Mucosa of descending colon (tissue), 3 donors: ENCODE data around the gene AKR1C2. TPM values are rescaled to one million over a fixed set of nuclear protein-coding genes. Genes with fewer than 3 reads are reported as not detected.
"Not testable (repeated sequence)": the region's sequence is repeated elsewhere in the genome, so short reads cannot be mapped to it uniquely, and the experiment has no call there.

Source experiments
- ATAC-seq: fragments of 200-7000 bp; cut with Tn5 transposase; one replicate; pipeline ENCODE4 v1.9.1; 2020; ENCODE audit warnings: mild to moderate bottlenecking, moderate library complexity
- DNase-seq, 3 donors: peaks; one replicate each; pipeline ENCODE4 v3.0.0-alpha.2; 2020
- H3K36me3 ChIP-seq: fragments of 200-600 bp; one replicate; pipeline ENCODE4 v1.8.0; 2021; ENCODE audit warnings: low read depth, mild to moderate bottlenecking
- H3K4me1 ChIP-seq: fragments of 200-600 bp; one replicate; pipeline ENCODE4 v1.8.0; 2021; ENCODE audit warnings: low read depth, mild to moderate bottlenecking
- H3K4me3 ChIP-seq: fragments of 200-600 bp; one replicate; pipeline ENCODE4 v1.8.0; 2021; ENCODE audit warnings: mild to moderate bottlenecking
- H3K9me3 ChIP-seq: fragments of 200-600 bp; one replicate; pipeline ENCODE4 v1.8.0; 2021; ENCODE audit warnings: mild to moderate bottlenecking
- CTCF ChIP-seq: fragments of 200-600 bp; IDR thresholded peaks from one replicate; pipeline ENCODE4 v1.8.0; 2022; ENCODE audit warnings: antibody characterized with exemption, mild to moderate bottlenecking
- intact Hi-C, 2 donors: fragments of 100-400 bp; cut with DNase I in 1 of 2; cut with micrococcal nuclease in 1 of 2; formaldehyde crosslinking; loops; one replicate each; pipeline versions ENCODE4 v1.11.0 to v1.11.1; 2022; cut with DNase I, micrococcal nuclease
- total RNA-seq, 3 donors: library from RNA; stranded (reverse); fragmentation: NEBNext Ultra II Directional in 2 of 3; extraction: Animal tissue kit (Norgen Biotek cat#: 25700) in 2 of 3; gene quantifications; one replicate each; pipeline versions ENCODE4 v1.2.1 to v1.2.4, GENCODE V29; 2021 to 2023
- donor health status: DM: no; HTN: no; CAD: no; lungs with moderate emphysema.
- donor health status: DM: no; HTN: no; CAD: no.
- donor health status: DM: no; HTN: yes; CAD: no.

Gene AKR1C2
- total RNA-seq, 3 donors from 2014 or later = 19.5 to 39.7 (median 20.0) TPM

- no peak for ATAC-seq
- no peak for TF ChIP-seq CTCF
- intact Hi-C loops = no loop called here
- Histone ChIP-seq H3K4me1 (no peaks in the 10 kb centered on the region), H3K4me3 (no peak overlapping the region), H3K9me3 (no peaks in the 10 kb centered on the region), H3K36me3 (no peaks in the 10 kb centered on the region)
- no peak for DNase-seq
Measured at GRCh38 chr10:4947039-4947634, 56.5 kb downstream of the AKR1C2 start.

- Histone ChIP-seq H3K36me3 (no peaks in the 10 kb centered on the region), H3K9me3 (no peaks in the 10 kb centered on the region), H3K4me1 (no peaks in the 10 kb centered on the region), H3K4me3 (no peak overlapping the region)
- DNase-seq (no peak), ATAC-seq (no peak)
- no peak for TF ChIP-seq CTCF
- intact Hi-C loops = no loop called here
Measured at GRCh38 chr10:4945766-4946717, 57.6 kb downstream of the AKR1C2 start.

DNA sequence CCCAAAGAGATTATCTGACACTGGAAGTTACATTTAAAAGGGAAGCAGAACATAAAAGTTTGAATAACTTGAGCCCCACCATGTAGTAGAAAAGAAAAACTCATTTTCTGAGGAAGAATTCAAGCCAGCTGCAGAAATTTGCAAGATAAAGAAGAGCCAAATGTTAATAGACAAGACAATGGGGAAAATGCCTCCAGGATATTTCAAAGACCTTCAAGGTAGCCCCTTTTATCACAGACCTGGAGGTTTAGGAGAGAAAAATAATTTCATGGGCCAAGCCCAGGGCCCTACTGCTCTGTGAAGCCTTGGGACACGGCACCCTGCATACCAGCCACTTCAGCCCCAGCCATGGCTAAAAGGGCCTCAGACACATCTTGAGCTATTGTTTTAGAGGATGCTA is 58.8 kb downstream of the AKR1C2 start:
- Histone ChIP-seq H3K4me1 (no peaks in the 10 kb centered on the region), H3K36me3 (no peaks in the 10 kb centered on the region), H3K4me3 (no peak overlapping the region), H3K9me3 (no peaks in the 10 kb centered on the region)
- intact Hi-C loops = no loop called here
- no peak for TF ChIP-seq CTCF
- DNase-seq (no peak), ATAC-seq (no peak)

GRCh38 chr10:4943821-4944220 is 59.8 kb downstream of the AKR1C2 start:
- Histone ChIP-seq H3K4me1 (no peaks in the 10 kb centered on the region), H3K36me3 (no peaks in the 10 kb centered on the region), H3K9me3 (no peaks in the 10 kb centered on the region), H3K4me3 (no peak overlapping the region)
- ATAC-seq (no peak), DNase-seq (no peak)
- TF ChIP-seq CTCF = no peak
- intact Hi-C loops = no loop called here

DNA sequence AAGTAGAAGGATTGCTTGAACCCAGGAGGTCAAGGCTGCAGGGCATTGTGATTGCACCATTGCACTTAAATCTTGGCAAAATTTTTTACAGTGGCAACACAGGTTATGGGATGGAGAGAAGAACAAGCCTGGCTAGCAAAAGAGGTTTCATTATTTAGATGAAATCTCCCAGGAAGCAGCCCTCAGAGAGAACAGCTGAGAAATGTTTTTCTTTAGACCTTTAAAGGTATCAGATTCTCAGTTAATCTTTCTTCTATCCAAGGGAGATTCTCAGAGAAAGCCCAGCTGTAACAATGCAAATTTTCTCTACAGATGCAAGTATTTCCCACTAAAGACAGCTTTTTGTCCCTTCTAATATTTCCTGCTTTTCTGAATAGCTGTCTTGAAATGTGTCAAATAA is 60.2 kb downstream of the AKR1C2 start:
- intact Hi-C loops, H3K4me1 ChIP-seq, ATAC-seq, H3K36me3 ChIP-seq, H3K9me3 ChIP-seq, H3K4me3 ChIP-seq, DNase-seq: not testable (repeated sequence)

- H3K4me3 ChIP-seq, H3K36me3 ChIP-seq, intact Hi-C loops, H3K9me3 ChIP-seq, H3K4me1 ChIP-seq, DNase-seq: not testable (repeated sequence)
- peak; percentile 57 for ATAC-seq
Measured at GRCh38 chr10:4942931-4943330, 60.7 kb downstream of the AKR1C2 start.
